ENCODE data around the gene PALM3. TPM values are rescaled to one million over a fixed set of nuclear protein-coding genes. Genes with fewer than 3 reads are reported as not detected.

The PALM3 gene
- total and polyA plus RNA-seq, 10 of the 15 experiments (the other 5 are each of a cell fraction or from before 2014, with no cell fraction given), result 0.07 TPM; not detected in 9

DNA sequence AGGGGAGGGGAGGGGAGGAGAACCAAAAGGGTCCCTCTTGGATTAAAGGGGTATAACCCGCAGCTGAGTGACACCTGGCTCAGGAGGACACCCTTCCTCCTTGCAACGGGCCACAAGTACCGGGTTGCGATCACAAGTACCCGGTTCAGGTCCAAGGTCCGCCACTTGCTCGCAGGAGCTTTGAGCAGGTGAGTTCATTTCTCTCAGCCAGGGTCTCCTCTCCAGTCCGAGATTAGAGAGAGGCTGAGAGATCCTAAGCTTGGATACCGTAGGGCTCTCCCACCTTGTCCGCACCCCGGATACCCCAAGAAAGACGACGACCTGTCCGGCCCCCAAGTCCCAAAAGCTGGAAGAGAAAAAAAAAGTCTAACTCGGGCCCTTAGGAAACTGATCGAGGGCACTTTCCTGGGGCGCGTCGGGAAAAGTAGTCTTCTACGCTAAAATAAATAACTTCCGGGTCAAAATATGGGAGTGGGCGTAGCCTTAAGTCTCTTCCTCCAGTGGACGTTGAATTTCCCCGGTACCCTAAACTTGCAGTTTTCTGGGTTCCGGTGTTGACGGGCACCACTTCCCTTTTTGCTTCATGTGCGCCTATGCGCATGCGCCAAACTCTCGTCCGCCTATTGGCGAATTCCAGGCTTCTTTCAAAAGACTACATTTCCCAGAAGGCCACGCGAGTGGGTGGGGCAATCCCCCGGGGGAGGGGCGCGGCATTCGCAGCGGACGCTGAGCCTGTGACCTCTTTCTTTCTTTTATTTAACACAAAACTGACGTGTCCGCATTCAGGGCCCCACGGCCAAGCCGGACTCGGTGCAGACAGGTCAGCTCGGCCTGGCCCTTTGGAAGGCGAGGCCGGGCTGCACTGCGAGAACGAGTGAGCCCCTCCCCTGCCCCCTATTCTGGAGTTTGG, 19.3 kb upstream of the PALM3 start (continued):
- TF ChIP-seq JUND (IDR thresholded peaks at IDR 0.05; ENCODE audit: low read depth, low read length) (no peak), EZH2 (IDR thresholded peaks at IDR 0.05; ENCODE audit: borderline replicate concordance, control insufficient read depth, low read depth, low read length) (no peak), MXI1 (IDR thresholded peaks at IDR 0.05; ENCODE audit: low read depth, low read length) (peak; percentile 49), LARP7 (IDR thresholded peaks at IDR 0.05) (no peak), TCF7 (IDR thresholded peaks at IDR 0.05; ENCODE audit: borderline replicate concordance) (0 out of 2 replicates have a peak, but pooled peaks have one; percentile 21), TBL1XR1 (IDR thresholded peaks at IDR 0.05; ENCODE audit: low read depth, low read length) (no peak), ZSCAN29 (IDR thresholded peaks at IDR 0.05) (no peak)
- TF ChIP-seq, protein P1, sequence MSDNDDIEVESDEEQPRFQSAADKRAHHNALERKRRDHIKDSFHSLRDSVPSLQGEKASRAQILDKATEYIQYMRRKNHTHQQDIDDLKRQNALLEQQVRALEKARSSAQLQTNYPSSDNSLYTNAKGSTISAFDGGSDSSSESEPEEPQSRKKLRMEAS (IDR thresholded peaks at IDR 0.05; ENCODE audit: low read depth, low read length), result no peak
- TF ChIP-seq, protein P2, sequence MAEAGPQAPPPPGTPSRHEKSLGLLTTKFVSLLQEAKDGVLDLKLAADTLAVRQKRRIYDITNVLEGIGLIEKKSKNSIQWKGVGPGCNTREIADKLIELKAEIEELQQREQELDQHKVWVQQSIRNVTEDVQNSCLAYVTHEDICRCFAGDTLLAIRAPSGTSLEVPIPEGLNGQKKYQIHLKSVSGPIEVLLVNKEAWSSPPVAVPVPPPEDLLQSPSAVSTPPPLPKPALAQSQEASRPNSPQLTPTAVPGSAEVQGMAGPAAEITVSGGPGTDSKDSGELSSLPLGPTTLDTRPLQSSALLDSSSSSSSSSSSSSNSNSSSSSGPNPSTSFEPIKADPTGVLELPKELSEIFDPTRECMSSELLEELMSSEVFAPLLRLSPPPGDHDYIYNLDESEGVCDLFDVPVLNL (IDR thresholded peaks at IDR 0.05; ENCODE audit: low read depth, low read length), result no peak

DNA sequence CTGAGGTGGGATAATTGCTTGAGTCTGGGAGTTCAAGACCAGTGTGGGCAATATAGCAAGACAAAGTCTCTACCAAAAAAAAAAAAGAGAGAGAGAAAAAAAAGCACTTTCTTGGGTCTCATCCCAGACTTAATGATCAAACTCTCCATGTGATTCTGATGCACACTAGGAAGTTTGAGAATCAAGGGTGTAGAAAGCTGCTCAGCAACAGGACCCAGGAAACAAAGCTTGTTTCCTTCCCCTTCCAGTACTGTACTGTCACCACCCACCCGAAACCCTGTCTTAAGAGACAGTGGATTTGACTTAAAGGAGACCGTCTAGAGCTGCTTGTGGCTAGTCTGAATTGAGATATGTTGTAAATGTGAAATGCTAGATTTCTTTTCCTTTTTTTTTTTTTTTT, 16.5 kb upstream of the PALM3 start:
- in situ Hi-C loops (cut with MboI), result loop anchor here (10.0 kb wide), 1 partner anchor 484 kb away; no protein-coding TSS in a partner anchor
- ATAC-seq, result no peak
- FAIRE-seq, result no peak
- Histone ChIP-seq H3K36me3 (ENCODE audit: control insufficient read depth in 2 of 2, insufficient read depth in 2 of 2, low read length in 1 of 2) (no peaks in the 10 kb centered on the region), H3K4me2 (ENCODE audit: control insufficient read depth, insufficient read depth) (no peak overlapping the region), H3K79me2 (ENCODE audit: control insufficient read depth, insufficient read depth, low read length) (peaks cover 8% of the 10 kb centered on the region), H3K27me3 (replicated peaks in 1 of 2; ENCODE audit: control insufficient read depth in 2 of 2, insufficient read depth in 2 of 2, low read length in 1 of 2) (no peaks in the 10 kb centered on the region), H3K9ac (ENCODE audit: control insufficient read depth, insufficient read depth, low read length) (no peak overlapping the region), H4K20me1 (ENCODE audit: control insufficient read depth, insufficient read depth) (no peaks in the 10 kb centered on the region), H3K4me1 (ENCODE audit: control insufficient read depth, insufficient read depth, low read length) (peaks cover 11% of the 10 kb centered on the region), H3K9me3 (replicated peaks; ENCODE audit: control insufficient read depth, insufficient read depth, low read length) (no peaks in the 10 kb centered on the region), H3K27ac (ENCODE audit: control insufficient read depth, insufficient read depth) (no peak overlapping the region), H3K4me3 (no peak overlapping the region), H2AFZ (ENCODE audit: control insufficient read depth, low read depth, low read length) (no peak overlapping the region)
- CTCF ChIA-PET, result no interaction called here
- WGBS (ENCODE audit: insufficient coverage, insufficient replicate concordance, low lambda C conversion rate, missing lambda C conversion rate), result 19% methylated on average over 2 of the region's 2 CpGs
- intact Hi-C loops (cut with micrococcal nuclease; ENCODE audit: unreplicated experiment), result loop anchor here (5.0 kb wide), 1 partner anchor 481 kb away; no protein-coding TSS in a partner anchor
- no peak for DNase-seq (ENCODE audit: low read depth, low spot score)
- SMC1A ChIA-PET (ENCODE audit: uncharacterized antibody, unreplicated experiment), result interaction anchor here (0.6 to 1.1 kb wide), 3 partner anchors 34 to 199 kb away, joined by 3 to 5 read pairs (median 3); a partner anchor contains a TSS
- TF ChIP-seq SIX5 (IDR thresholded peaks at IDR 0.05; ENCODE audit: low read depth, low read length, severe bottlenecking), result no peak
- no peak for TF ChIP-seq TAF1 (IDR thresholded peaks at IDR 0.05; ENCODE audit: borderline replicate concordance, low read depth, low read length)
- POLR2A ChIA-PET, result interaction anchor here (0.5 to 1.5 kb wide), 4 partner anchors 40 to 225 kb away, joined by 3 to 5 read pairs (median 3); no protein-coding TSS in a partner anchor
- RAD21 ChIA-PET (ENCODE audit: unreplicated experiment), result interaction anchor here (0.6 to 1.5 kb wide), 4 partner anchors 58 to 220 kb away, joined by 3 to 5 read pairs (median 4); partner anchors contain the start of gene ASF1B
- no TSS peak for BruUV-seq (replicated peaks)

Measured in GM12878 (cell line).